GF-D8 (cell line): ENCODE measurements around the gene GAL3ST2.
A peak's percentile ranks its signal among the peaks of the same experiment; 100 is the strongest.
"Not testable (repeated sequence)": the region's sequence is repeated elsewhere in the genome, so short reads cannot be mapped to it uniquely, and the experiment has no call there.

Experiments
- DNase-seq: peaks from one replicate; lab custom pipeline; 2025; lab: John Stamatoyannopoulos, UW

GAL3ST2 gene

DNA sequence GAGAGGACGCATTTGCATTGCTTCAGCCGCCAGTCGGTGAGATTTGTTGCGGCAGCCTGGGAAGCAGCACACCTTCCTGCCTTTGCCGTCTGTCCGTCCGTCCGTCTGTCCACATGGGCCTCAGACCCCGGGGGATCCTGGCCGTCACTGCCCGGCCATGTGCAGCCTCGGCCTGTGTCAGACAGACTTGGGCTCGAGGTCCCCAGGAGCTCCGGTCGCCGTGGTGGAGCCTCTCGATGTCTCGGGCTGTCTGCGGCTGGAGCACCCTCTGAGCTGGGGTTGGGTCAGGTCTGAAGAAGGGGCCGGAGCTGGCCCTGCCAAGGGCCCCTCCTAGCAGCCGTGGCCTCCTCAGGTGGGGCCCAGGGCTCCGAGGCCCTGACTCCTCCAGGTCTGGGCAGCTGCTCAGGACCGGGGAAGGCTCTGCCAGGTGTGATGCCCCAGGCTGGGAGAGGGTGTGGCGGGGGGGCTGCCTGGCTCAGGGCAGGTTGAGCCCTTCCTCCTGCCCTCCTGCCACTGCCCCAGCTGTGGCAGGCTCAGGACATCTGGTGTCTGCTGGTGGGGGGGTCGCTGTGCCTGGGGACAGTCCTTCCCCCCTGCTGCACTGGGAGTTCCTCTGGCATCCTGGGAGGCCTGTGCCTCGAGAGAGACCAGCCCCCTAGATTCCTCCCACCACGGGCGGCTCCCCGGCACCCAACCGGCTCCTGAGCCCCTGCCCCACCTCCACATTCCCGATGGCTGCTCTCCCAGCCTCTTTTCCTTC, 44.2 kb downstream of the GAL3ST2 start:
- no peak for DNase-seq

DNA sequence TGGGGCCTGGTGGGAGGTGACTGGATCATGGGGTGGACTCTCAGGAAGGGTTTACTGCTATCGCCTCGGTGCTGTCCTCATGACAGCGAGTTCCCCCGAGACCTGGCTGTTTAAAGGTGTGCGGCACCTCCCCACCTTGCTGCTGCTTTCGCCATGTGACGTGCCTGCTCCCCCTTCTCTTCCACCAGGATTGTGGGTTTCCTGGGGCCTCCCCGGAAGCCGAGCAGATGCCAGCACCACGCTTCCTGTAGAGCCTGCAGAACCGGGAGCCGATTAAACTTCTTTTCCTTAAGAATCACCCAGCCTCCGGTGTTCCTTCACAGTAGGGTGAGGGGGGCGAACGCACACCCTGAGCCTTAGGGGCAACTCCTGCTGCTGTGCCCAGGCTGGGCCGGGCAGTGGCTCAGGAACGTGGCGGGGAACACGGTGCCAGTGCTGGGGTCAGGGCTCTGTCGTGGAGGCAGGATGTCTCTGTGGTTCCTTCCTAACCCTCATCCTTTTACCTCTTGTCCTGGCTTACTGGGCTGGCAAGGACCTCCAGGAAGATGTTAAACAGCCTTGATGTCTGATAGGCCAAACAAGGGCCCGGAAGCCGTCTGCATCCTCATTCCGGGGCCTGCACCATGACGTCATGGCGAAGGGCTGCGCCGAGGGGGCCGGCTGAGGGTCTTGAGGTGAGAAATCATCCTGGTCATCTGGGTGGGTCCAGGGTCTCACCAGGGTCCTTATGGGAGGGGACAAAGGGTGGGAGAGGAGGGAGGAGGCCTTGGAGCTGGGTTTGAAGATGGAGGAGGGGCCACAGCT, 45.0 kb downstream of the GAL3ST2 start:
- peak; percentile 2 for DNase-seq

DNA sequence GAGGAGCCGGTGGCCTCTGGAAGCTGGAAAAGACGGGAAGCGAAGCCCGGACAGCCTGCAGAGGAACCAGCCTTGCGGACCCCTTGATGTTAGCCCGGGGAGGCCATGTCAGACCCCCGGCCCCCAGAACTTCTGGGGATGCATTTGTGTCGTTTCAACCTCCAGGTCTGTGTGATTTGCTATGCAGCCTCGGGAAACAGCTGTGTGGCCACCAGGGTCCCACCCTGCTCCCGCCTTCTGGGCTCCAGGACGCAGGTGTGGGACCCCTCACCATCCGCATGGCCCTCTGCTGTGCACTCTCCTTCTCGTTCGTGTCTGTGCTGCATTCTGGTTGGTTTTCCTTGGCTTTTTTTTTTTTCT, 45.6 kb downstream of the GAL3ST2 start:
- DNase-seq, result no peak

DNA sequence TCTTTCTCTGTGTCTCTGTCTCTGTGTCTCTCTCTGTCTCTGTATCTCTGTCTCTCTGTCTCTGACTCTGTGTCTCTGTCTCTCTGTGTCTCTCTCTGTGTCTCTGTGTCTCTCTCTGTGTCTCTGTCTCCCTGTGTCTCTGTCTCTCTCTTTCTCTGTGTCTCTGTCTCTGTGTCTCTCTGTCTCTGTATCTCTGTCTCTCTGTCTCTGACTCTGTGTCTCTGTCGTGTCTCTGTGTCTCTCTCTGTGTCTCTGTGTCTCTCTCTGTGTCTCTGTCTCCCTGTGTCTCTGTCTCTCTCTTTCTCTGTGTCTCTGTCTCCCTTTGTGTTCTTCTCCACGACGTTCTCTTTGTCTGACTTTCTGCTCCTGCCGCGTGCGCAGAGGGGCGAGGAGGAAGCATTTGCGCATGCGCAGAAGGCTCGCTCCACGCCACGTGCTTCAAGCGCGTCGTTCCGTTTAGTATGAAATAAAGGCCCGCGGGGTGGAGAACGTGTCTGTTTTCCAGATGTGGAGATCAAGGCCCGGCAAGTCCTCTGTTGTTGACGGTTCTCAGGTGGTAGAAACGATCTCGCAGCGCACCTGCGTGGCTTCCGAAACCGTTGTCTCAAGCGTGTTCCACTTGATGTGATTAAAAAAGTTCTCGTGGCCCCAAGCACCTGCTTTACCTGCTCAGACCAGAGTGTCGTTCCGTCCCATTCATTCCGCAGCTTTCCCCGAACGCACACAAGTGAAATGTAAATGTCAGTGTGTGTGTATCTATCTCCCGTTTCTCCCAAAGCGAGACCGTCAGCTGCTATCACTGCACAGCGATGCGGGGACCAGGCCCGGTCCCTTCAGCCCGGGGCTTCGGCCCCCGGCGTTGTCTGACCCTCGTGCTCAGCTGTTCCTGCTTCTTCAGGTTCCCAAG, 47.2 kb downstream of the GAL3ST2 start:
- DNase-seq, result not testable (repeated sequence)

DNA sequence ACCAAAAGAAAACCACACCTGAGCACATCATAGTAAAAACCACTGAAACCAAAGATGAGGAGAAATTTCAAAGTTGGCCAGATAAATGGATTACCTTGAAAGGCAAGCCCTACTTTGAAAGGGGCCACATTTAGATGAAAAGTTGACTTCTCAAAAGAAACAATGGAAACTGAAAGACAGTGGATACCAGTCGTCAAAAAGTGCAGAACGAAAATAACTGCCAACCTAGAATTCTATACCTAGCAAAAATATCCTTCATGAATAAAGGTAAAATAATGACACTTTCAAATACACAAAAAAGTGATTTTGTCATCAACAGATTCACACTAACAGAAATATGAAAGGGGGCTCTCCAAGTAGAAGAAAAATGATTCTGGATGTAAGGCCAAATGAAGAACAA, 50.8 kb downstream of the GAL3ST2 start:
- DNase-seq, result no peak

DNA sequence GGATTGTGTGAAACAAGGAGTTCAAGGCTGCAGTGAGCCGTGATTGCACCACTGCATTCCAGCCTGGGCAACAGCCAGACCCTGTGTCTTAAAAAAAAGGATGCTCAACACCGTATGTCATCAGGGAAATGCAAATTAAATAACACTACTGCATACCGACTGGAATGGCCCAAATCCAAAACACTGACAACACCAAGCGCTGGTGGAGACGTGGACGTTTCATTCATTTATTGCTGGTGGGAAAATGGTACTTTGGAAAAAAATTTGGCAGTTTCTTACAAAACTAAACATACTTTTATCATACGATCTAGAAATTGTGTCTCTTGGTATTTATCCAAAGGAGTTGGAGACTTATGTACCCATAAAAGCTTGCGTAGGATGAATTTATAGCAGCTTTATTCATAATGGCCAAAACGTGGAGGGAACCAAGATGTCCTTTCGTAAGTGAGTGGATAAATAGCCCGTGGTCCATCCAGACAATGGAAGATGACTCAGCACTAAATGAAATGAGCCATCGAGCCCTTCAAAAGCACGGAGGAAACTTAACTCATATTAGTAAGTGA, 56.6 kb downstream of the GAL3ST2 start:
- no peak for DNase-seq

DNA sequence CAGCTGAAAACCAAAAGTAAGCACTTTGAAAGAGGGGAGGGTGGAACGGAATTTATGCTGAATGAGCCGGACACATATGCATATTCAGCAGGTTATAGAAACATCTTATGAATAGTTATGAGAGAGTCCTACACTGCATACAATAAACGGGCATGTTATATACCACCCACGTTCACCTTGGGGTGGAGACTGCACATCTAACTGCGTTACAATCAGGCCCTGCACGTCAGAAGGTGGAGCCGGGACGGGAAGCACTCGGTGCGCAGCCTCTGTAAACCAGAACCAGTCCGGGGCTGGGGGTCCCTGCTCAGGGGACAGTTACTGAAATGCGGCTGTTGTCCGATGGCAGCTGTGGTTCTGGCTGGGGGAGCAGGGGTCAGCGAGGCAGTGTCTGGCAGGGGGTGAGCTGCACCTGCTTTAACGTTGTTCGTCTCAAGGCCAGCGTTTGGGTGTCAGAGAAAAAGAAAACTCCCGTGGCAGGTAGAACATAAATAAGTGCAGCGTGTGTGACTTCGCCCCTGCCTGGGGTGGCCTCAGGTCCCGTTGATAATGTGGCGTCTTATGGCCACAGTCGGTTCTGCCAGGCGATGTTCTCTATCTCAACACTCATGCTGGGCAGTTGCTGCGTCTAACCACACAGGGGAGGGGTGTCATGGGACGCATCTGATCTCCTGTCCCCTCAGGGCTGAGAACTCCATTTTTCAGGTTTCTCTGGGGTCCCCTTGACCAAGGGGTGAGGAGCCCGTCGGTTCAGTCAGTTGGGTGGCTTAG, 57.3 kb downstream of the GAL3ST2 start:
- DNase-seq, result not testable (repeated sequence)

DNA sequence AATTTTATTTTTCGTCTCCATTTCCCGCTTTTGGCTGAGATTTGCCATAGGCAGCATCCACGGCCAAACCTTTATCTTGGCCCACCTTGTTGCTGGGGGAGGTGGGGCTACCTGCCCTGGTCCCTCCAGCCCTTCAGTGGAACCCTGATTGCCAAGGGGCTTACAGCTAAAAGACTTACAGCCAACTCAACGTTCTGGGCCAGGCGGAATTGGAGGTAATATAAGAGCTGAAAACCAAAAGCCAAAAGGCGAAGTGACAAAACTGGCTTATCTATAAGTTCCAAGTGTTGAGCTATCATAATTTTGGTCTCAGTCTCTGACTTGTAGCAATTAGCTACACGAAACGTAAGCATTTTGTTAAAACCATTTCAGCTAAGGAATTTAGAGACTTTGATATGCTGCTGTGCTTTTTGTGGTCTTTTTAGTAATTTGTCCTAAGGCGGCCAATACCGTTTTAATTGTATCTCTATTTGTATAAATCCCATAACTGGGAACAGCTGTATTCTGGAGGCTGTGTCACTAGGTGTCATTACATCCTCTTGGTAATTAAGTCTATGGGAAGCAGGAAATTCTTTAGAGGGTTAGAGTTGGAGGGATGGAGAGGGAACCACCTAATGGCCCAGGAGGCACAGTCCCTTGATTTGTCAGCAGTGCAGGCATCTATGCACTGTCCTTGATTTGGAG, 58.0 kb downstream of the GAL3ST2 start:
- no peak for DNase-seq

DNA sequence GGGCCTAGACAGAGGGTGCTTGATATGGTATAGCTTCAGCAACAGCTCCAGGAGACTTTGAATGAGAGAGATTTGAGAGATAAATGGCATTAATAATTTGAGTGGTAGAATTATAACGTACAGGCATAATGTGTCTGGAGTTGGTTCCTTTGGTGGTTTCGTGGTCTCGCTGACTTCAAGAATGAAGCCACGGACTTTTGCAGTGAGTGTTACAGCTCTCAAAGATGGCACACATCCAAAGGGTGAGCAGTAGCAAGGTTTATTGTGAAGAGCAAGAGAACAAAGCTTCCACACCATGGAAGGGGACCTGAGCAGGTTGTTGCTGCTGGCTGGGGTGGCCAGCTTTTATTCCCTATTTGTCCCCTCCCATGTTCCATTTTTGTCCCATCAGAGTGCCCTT, 59.0 kb downstream of the GAL3ST2 start:
- no peak for DNase-seq

DNA sequence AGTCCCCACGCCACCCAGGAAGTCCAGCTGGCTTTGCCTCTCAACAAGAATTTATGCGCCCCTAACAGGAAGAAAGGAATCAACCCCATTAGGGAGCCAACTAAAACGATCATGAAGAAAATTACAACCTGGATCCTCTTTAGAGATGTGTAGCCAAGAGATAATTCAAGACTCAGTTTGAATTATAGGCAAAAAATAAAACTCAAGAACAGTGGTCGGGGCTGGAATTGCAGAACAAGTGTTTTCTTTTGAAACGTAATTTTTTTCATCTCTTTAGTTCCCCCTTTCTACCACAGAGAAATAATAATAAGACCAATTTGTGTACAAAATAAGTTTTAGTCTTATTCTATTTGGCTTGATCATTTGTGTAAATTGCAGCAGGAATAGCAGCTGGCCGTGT, 59.7 kb downstream of the GAL3ST2 start:
- DNase-seq, result no peak

DNA sequence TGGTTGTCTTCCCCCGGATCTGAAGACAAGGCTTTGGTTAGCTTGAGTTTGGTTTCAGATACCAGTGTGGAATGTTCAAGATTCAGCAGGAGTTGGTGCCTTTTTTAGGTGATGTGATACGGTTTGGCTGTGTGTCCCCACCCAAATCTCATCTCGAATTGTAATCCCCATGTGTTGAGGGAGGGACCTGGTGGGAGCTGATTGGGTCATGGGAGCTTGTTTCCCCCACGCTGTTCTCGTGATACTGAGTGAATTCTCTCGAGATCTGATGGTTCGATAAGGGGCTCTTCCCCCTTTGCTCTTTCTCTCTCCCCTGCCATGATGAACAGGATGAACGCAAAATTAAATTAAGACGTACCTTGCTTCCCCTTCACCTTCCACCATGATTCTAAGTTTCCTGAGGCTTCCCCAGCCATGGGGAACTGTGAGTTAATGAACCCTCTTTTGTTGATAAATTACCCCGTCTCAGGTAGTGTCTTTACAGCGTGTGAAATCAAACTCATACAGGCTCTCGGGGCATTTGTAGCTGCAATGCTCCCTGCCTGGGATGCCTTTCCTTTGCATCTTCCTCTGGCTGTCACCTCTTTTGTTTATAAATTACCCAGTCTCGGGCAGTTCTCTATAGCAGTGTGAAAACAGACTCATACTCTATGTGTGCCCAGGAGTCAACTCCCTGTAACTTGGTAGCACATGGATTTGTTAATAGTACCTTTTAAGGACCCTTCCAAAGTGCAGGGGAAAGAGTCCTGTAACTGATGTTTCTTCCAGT, 60.8 kb downstream of the GAL3ST2 start:
- DNase-seq, result no peak

DNA sequence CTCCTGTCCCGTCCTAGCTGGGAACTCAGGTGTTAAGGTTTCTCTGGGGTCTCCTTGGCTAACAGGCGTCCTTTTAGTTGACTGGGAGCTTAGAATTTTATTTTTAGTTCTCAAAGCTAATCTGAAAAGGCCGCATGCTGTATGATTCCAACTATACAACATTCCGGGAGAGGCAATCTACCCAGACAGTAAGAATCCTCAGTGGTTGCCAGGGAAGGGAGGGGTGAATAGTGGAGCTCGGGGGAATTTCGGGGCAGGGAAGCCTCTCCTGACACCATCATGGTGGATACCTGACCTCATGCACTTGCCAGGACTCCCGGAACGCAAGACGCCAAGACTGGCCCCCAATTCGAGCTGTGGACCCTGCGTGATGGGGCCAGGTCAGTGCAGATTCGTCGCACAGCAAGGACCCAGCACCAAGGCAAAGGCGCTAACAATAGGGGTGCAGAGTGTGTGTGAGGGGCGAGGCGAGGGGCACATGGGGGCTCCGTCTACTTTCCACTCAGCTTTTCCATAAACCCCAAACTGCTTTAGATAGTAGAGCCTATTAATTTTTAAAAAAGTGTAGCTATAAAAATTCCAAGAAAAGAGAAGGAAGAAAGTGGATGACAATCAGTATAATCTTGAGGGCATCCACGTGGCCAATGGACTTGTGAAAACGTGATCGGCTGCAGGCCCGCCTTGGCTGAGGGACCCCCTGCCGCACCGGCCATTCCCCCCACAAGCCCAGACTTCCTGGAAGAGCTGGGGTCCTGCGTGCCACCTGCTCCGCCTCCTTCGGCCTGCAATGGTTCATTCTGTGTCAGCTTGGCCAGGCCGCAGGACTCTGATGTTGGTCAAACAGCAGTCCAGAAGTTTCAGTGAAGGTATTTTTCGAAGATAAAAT, 64.8 kb downstream of the GAL3ST2 start:
- no peak for DNase-seq

DNA sequence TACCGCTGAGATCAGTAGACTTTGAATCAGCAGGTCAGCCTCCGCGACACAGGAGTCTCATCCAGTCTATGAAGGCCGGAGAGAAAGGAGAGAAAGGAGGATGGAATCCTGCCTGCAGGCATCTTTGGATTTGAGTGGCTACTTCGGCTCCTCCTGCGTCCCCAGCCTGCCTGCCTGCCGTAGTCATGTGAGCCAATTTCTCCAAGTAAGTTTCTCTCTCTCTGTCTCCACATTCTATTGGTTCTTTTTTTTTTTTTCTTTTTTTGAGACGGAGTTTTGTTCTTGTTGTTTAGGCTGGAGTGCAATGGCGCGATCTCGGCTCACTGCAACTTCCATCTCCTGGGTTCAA, 65.4 kb downstream of the GAL3ST2 start:
- no peak for DNase-seq

DNA sequence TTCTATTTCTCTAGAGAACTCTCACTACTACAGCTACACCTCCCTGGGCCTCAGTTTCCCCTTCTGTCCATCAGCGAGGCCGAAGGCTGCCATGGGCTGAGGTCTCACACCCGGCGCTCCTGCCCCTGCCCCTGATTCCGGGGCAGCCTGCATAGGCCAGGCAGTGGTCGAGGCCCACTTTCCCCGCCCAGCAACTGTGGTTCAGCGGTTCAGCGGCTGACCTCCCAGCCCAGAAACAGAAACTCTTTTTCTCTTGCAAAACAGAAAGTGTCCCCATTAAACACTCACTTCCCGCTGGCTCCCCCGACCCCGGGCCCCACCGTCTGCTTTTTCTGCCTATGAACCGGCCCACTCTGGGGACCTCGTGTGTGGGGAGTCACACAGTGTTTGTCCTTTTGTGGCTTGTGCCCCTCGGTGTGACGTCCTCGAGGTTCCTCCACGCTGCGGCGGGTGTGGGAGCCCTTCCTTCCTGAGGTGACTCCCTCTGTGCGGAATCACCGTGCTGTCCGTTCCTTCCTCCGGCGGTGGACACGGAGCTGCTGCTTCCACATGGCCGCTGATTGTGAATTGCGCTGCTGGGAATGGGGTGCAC, 66.1 kb downstream of the GAL3ST2 start:
- peak; percentile 59 for DNase-seq

DNA sequence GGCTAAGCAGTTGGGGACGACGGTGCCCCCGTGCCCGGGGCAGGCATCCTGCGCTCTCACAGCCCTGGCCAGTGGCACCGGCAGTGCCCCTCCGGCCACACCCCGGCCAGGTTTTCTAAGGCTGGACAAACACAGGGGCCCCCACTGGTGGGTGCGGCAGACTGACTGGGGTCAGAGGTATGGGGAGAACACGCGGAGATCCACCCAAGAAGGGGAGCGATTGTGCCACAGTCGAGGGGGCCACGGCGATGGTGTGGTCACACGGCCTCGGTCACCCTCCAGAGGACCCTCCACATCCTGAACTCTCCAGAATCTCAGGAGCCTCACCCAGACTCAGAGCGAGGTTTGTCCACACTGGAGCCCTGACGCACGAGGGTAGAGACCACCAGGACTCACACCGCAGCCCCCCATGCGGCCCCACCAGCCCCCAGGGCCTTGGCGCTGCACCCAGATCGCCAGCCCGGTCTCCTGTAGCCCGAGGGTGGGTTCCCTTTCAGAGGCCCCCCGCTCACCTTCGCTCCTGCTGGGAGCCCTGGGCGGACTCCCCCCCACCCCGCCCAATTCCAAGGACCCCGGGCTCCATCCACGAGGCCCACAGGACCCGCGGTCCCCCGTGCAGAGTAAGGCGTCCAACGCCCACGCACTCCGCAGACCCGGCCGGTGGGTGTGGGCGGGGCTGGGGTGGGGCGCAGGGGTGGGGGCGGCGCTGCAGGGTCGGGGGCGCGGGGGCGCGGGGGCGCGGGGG, 66.9 kb downstream of the GAL3ST2 start:
- no peak for DNase-seq

DNA sequence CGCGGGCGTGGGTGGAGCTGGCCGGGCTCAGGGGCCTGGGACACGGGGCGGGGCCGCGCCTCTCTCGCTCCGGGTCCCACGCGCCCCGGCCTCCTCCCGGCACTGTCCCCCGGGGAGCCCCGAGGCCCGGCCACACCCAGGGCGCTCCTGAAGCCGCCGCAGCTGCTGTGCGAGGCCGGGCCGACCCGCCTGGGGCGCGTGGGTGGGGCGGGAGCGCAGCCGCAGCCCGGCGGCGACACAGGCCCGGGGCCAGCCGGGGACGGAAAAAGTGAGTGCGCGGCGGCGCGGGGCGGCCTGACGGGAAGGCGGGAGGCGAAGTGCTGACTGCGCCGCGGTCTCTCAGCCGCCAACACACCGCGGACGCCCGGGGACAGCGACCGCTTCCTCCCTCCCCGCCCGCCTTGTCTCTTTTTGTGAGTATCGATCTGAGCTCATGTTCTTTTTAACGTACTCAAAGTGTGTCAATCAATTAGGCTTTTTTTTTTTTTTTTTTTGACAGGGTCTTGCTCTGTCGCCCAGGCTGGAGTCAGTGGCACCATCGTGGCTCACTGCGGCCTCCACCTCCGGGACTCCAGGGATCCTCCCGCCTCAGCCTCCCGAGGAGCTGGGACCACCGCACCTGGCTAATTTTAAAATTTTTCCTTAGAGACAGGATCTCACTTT, 67.6 kb downstream of the GAL3ST2 start:
- peak; percentile 46 for DNase-seq

DNA sequence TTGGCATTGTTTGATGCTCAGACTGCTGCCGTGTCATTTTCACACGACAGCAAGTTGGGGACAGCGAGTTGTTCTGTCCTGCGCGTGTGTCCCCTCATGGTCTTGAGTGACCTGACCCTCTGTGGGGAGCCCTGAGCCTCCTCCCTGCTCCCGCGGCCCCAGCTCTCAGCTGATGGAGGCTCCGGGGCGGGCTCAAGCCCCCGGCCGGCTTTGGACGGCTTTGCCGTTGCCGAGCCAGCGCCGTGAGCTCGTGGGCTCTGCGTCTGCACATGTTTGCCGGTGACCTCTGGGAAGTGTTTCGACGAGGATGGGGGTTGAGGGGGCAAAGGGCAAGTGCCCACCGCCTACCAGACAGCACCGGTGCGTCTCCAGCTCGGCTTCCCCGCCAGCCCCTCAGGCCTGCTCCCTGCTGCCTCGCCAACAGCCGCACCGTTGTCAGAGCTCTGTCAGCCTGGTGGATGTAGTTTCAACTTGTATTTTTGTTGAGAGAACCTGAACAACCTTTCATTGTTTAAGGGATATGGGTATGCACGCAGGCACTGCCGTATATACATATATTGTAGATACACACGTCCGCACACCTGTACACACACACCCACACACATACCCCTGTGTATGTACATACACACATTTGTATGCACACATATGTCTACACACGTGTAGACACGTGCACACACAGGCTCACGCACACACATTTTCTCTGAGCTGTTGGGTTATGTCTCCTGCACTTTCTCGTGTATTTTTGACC, 68.4 kb downstream of the GAL3ST2 start:
- DNase-seq, result no peak
